T-cell (primary cell): ENCODE measurements around the gene POLN. TPM values are rescaled to one million over a fixed set of nuclear protein-coding genes. Genes with fewer than 3 reads are reported as not detected.
A peak's percentile ranks its signal among the peaks of the same experiment; 100 is the strongest.

Experiments
- ATAC-seq, 4 experiments: fragments of 200-7000 bp in 3 of 4; fragments of 150-1000 bp in 1 of 4; cut with Tn5 transposase; replicated peaks in 1 of 4; 1 replicate in 3 of 4; 2 replicates in 1 of 4; pipeline ENCODE4 v1.10.0; 2021; ENCODE audit warnings: moderate library complexity in 3 of 4, mild to moderate bottlenecking in 2 of 4, moderate number of reproducible peaks in 1 of 4
- CTCF ChIA-PET, 2 donors: fragments of 300-600 bp; sonication (Branson Sonifier 250); formaldehyde crosslinking; loops; one replicate each; lab custom pipeline; 2022; ENCODE audit warnings: antibody characterized with exemption in 2 of 2; lab: Charles Lee
- POLR2A ChIA-PET, 2 donors: fragments of 300-600 bp; sonication (Branson Sonifier 250); formaldehyde crosslinking; loops; one replicate each; lab custom pipeline; 2022; ENCODE audit warnings: antibody characterized with exemption in 2 of 2; lab: Charles Lee
- DNase-seq, 35 experiments: peaks; one replicate each; pipeline versions ENCODE4 v3.0.0 to v3.0.0-alpha.2; 2013 to 2023
- H3K27ac ChIP-seq: one replicate; pipeline ENCODE4 v1.5.1; 2013; ENCODE audit warnings: low read length
- H3K27me3 ChIP-seq, 2 experiments: replicated peaks in 1 of 2; 1 replicate in 1 of 2; 2 replicates in 1 of 2; pipeline versions ENCODE4 v1.6.1 to v1.7.0; 2013; ENCODE audit warnings: low read length in 1 of 2, mixed read lengths in 1 of 2; ENCODE audit not compliant: control insufficient read depth in 2 of 2, insufficient read depth in 2 of 2; ENCODE audit errors: extremely low read depth in 1 of 2
- H3K36me3 ChIP-seq, 2 donors: 1 replicate in 1 of 2; 2 replicates in 1 of 2; pipeline versions ENCODE4 v1.6.1 to v1.7.0; 2013; ENCODE audit warnings: low read length in 1 of 2; ENCODE audit not compliant: control insufficient read depth in 2 of 2, insufficient read depth in 1 of 2; ENCODE audit errors: extremely low read depth in 1 of 2
- H3K4me1 ChIP-seq, 2 experiments: 1 replicate in 1 of 2; 2 replicates in 1 of 2; pipeline versions ENCODE4 v1.6.1 to v1.7.0; 2013; ENCODE audit warnings: low read length in 2 of 2, mixed read lengths in 1 of 2; ENCODE audit not compliant: insufficient read depth in 2 of 2, control insufficient read depth in 1 of 2; ENCODE audit errors: extremely low read depth in 1 of 2
- H3K4me3 ChIP-seq, 2 donors: 1 replicate in 1 of 2; 2 replicates in 1 of 2; pipeline versions ENCODE4 v1.5.1 to v1.7.0; 2013; ENCODE audit warnings: mild to moderate bottlenecking in 2 of 2, low read length in 1 of 2, moderate library complexity in 1 of 2; ENCODE audit not compliant: control insufficient read depth in 1 of 2; ENCODE audit errors: extremely low read depth in 1 of 2
- H3K9me3 ChIP-seq: 2 replicates; pipeline ENCODE4 v1.7.0; 2013
- H3K27ac Mint-ChIP-seq, 2 donors: one replicate each; pipeline ENCODE4 v1.8.0; 2020 to 2021; ENCODE audit warnings: mild to moderate bottlenecking in 2 of 2, mixed read lengths in 2 of 2
- H3K27me3 Mint-ChIP-seq, 2 donors: one replicate each; pipeline ENCODE4 v1.8.0; 2021 to 2022; ENCODE audit warnings: mixed read lengths in 2 of 2
- H3K36me3 Mint-ChIP-seq: one replicate; pipeline ENCODE4 v1.8.0; 2021; ENCODE audit warnings: mixed read lengths
- H3K4me1 Mint-ChIP-seq, 3 donors: one replicate each; pipeline ENCODE4 v1.8.0; 2020 to 2022; ENCODE audit warnings: mixed read lengths in 3 of 3, mild to moderate bottlenecking in 1 of 3
- H3K4me3 Mint-ChIP-seq, 3 donors: one replicate each; pipeline ENCODE4 v1.8.0; 2020 to 2022; ENCODE audit warnings: mild to moderate bottlenecking in 3 of 3, mixed read lengths in 3 of 3, moderate library complexity in 3 of 3
- H3K9me3 Mint-ChIP-seq, 3 donors: one replicate each; pipeline ENCODE4 v1.8.0; 2020 to 2022; ENCODE audit warnings: mixed read lengths in 3 of 3
- WGBS: methylation state at CpG from one replicate; pipeline ENCODE4 v1.1.5; 2013; ENCODE audit warnings: missing lambda C conversion rate; ENCODE audit not compliant: insufficient coverage; 5-methylcytosine and 5-hydroxymethylcytosine counted together
- total RNA-seq, 35 experiments: library from RNA in 6 of 35; stranded (reverse) in 6 of 35; fragments of 120-200 nt in 1 of 35; gene quantifications; one replicate each; pipeline versions ENCODE4 v1.2.1 to v1.2.4 and lab custom pipeline; 2013 to 2026

POLN gene
- total RNA-seq, 5 donors from 2014 or later (not counting 1 experiment from before 2014, with no cell fraction given) = 2.5 to 3.7 (median 2.7) TPM

GRCh38 chr4:2288051-2288541 lies 46.2 kb upstream of the POLN start:
- Histone ChIP-seq H3K4me1 (peaks cover 25 to 81% of the 10 kb centered on the region in 2 experiments), H3K9me3 (no peaks in the 10 kb centered on the region), H3K27me3 (no peaks in the 10 kb centered on the region), H3K27ac (no peak overlapping the region), H3K36me3 (peaks cover 0 to 2% of the 10 kb centered on the region in 2 donors), H3K4me3 (no peak overlapping the region)
- ChIA-PET POLR2A (no interaction called here), CTCF (no interaction called here)
- Mint-ChIP-seq H3K4me3 (no peak overlapping the region), H3K36me3 (no peaks in the 10 kb centered on the region), H3K4me1 (peaks cover 32 to 61% (median 58%) of the 10 kb centered on the region in 3 donors), H3K9me3 (no peaks in the 10 kb centered on the region), H3K27ac (peak overlapping the region; percentile 48 to 70), H3K27me3 (no peaks in the 10 kb centered on the region)
- DNase-seq (peak in 1 of 35 experiments; percentile 23), ATAC-seq (no peak)
- 97% methylated on average over 9 of the region's 10 CpGs for WGBS

- Mint-ChIP-seq H3K4me1 (peaks cover 36 to 63% (median 59%) of the 10 kb centered on the region in 3 donors), H3K27me3 (no peaks in the 10 kb centered on the region), H3K36me3 (no peaks in the 10 kb centered on the region), H3K9me3 (no peaks in the 10 kb centered on the region), H3K4me3 (no peak overlapping the region), H3K27ac (peak overlapping the region in 1 of 2 donors; percentile 16)
- Histone ChIP-seq H3K36me3 (peaks cover 0 to 2% of the 10 kb centered on the region in 2 donors), H3K4me1 (peaks cover 28 to 85% of the 10 kb centered on the region in 2 experiments), H3K9me3 (no peaks in the 10 kb centered on the region), H3K4me3 (no peak overlapping the region), H3K27me3 (no peaks in the 10 kb centered on the region), H3K27ac (no peak overlapping the region)
- ChIA-PET POLR2A (no interaction called here), CTCF (no interaction called here)
- DNase-seq (no peak), ATAC-seq (no peak)
- 89% methylated on average over 4 of the region's 9 CpGs for WGBS
These were observed 45.6 kb upstream of the POLN start for GRCh38 chr4:2287594-2287915.

DNA sequence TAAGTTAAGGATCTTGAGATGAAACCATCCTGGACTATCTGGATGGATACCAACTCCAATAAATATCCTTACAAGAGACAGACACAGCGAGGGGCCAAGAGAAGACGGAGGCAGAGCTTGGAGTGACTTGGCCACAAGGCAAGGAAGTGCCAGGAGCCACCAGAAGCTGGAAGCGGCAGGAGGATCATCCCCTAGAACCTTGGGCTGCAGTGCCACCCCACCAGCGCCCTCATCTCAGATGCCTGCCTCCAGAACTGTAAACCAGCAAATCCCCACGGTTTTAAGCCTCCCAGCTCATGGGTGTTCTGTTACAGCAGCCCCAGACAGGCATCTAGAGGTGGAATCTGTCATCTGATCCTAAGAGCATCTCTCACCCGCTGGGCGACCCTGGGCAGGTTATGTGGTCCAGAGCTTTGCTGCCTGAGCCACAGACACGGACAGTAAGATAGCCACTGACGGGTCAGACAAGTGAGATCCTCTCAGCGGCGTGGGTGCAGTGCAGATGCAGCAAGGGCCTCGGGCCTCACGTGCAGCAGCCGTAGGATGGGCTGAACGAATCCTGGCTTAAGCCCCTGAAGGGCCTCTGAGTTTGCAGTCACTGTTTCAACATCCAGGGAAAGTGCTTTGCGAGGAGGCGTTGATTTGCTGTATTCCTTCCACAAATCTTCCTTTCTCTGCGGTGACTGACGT lies 45.1 kb upstream of the POLN start:
- H3K4me1 Mint-ChIP-seq = peaks cover 36 to 63% (median 59%) of the 10 kb centered on the region in 3 donors
- H3K4me3 Mint-ChIP-seq = no peak overlapping the region
- peaks cover 0 to 3% (median 0%) of the 10 kb centered on the region in 3 donors for H3K9me3 Mint-ChIP-seq
- Histone ChIP-seq H3K4me3 (no peak overlapping the region), H3K4me1 (peaks cover 33 to 85% of the 10 kb centered on the region in 2 experiments), H3K27ac (no peak overlapping the region), H3K27me3 (no peaks in the 10 kb centered on the region), H3K36me3 (peaks cover 0 to 2% of the 10 kb centered on the region in 2 donors), H3K9me3 (no peaks in the 10 kb centered on the region)
- peak overlapping the region; percentile 16 to 55 for H3K27ac Mint-ChIP-seq
- peak in 1 of 35 experiments; percentile 1 for DNase-seq
- CTCF ChIA-PET = no interaction called here
- POLR2A ChIA-PET = no interaction called here
- no peaks in the 10 kb centered on the region for H3K36me3 Mint-ChIP-seq
- no peaks in the 10 kb centered on the region for H3K27me3 Mint-ChIP-seq
- no peak for ATAC-seq
- WGBS = 91% methylated on average over 15 of the region's 19 CpGs

GRCh38 chr4:2285613-2286381 lies 43.9 kb upstream of the POLN start:
- no peaks in the 10 kb centered on the region for H3K36me3 Mint-ChIP-seq

GRCh38 chr4:2284934-2285612 lies 43.2 kb upstream of the POLN start:
- peaks cover 30 to 85% of the 10 kb centered on the region in 2 experiments for H3K4me1 ChIP-seq
- peak overlapping the region; percentile 19 to 77 for H3K27ac Mint-ChIP-seq
- H3K4me3 ChIP-seq = no peak overlapping the region
- peaks cover 38 to 63% (median 59%) of the 10 kb centered on the region in 3 donors for H3K4me1 Mint-ChIP-seq
- no peak overlapping the region for H3K4me3 Mint-ChIP-seq
- peaks cover 0 to 3% (median 0%) of the 10 kb centered on the region in 3 donors for H3K9me3 Mint-ChIP-seq
- DNase-seq (peak in 3 of 35 experiments; percentile 2 to 43 (median 23)), ATAC-seq (no peak)
- H3K36me3 ChIP-seq = peaks cover 0 to 2% of the 10 kb centered on the region in 2 donors
- no peaks in the 10 kb centered on the region for H3K27me3 ChIP-seq
- ChIA-PET POLR2A (no interaction called here), CTCF (no interaction called here)
- H3K27me3 Mint-ChIP-seq = no peaks in the 10 kb centered on the region
- no peaks in the 10 kb centered on the region for H3K36me3 Mint-ChIP-seq
- no peak overlapping the region for H3K27ac ChIP-seq
- H3K9me3 ChIP-seq = no peaks in the 10 kb centered on the region
- 77% methylated on average over 14 of the region's 15 CpGs for WGBS

More at GRCh38 chr4:2285613-2286381, 43.9 kb upstream of the POLN start:
- Histone ChIP-seq H3K4me1 (peaks cover 36 to 85% of the 10 kb centered on the region in 2 experiments), H3K9me3 (no peaks in the 10 kb centered on the region), H3K4me3 (no peak overlapping the region), H3K27ac (no peak overlapping the region), H3K36me3 (peaks cover 0 to 2% of the 10 kb centered on the region in 2 donors), H3K27me3 (no peaks in the 10 kb centered on the region)
- ChIA-PET CTCF (no interaction called here), POLR2A (no interaction called here)
- 93% methylated on average over 19 of the region's 27 CpGs for WGBS
- H3K27me3 Mint-ChIP-seq = no peaks in the 10 kb centered on the region
- no peak for ATAC-seq
- peak in 1 of 35 experiments; percentile 20 for DNase-seq
- H3K4me3 Mint-ChIP-seq = no peak overlapping the region
- H3K9me3 Mint-ChIP-seq = peaks cover 0 to 3% (median 0%) of the 10 kb centered on the region in 3 donors
- peak overlapping the region in 1 of 2 donors; percentile 77 for H3K27ac Mint-ChIP-seq
- H3K4me1 Mint-ChIP-seq = peaks cover 38 to 65% (median 62%) of the 10 kb centered on the region in 3 donors
